Measurements from ENCODE around the gene NDUFS5. TPM values are rescaled to one million over a fixed set of nuclear protein-coding genes. Genes with fewer than 3 reads are reported as not detected.
A peak's percentile ranks its signal among the peaks of the same experiment; 100 is the strongest.
"Not testable (repeated sequence)": the region's sequence is repeated elsewhere in the genome, so short reads cannot be mapped to it uniquely, and the experiment has no call there.

NDUFS5 gene
- total RNA-seq, 3 donors from 2014 or later = 161 to 226 (median 205) TPM

DNA sequence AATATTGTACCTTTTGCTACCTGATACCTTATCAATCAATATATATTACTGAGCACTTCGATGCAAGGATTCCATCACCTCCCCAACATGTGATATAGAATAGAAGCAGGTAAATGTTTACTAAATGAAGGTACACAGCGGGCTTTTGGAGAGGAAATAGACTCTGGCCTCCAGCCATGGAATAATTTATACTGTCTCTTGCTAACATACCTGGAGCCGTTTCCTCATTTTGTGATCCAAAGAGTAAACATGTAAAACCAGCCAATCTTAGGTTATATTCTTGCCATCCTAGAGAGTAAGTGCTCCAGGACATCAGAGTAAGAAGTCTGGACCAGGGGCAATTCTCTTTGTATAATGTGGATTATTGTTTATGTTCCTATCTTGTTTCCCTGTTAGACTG is 39.4 kb downstream of the NDUFS5 start:
- no peak overlapping the region for H3K4me3 Mint-ChIP-seq
- no peaks in the 10 kb centered on the region for H3K27me3 Mint-ChIP-seq (ENCODE audit: low read depth)

DNA sequence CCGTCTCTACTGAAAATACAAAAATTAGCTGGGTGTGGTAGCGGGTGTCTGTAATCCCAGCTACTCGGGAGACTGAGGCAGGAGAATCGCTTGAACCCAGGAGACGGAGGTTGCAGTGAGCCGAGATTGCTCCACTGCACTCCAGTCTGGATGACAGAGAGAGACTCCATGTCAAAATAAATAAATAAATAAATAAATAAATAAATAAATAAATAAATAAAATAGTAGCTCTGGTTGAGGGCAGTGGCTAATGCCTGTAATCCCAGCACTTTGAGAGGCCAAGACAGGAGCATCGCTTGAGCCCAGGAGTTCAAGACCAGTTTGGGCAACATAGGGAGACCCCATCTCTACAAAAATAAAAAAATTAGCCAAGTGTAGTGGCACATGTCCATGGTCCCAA is 42.1 kb downstream of the NDUFS5 start:
- H3K36me3 Mint-ChIP-seq (ENCODE audit: insufficient read depth); DNase-seq; H3K27me3 Mint-ChIP-seq (ENCODE audit: low read depth); H3K9me3 Mint-ChIP-seq; H3K4me3 Mint-ChIP-seq; ATAC-seq; H3K4me1 Mint-ChIP-seq (ENCODE audit: low read depth): not testable (repeated sequence)

More for the DNA sequence above, 39.4 kb downstream of the NDUFS5 start:
- DNase-seq (no peak), ATAC-seq (no peak)
- Mint-ChIP-seq H3K36me3 (ENCODE audit: insufficient read depth) (peaks cover 2% of the 10 kb centered on the region), H3K9me3 (no peaks in the 10 kb centered on the region), H3K4me1 (ENCODE audit: low read depth) (no peaks in the 10 kb centered on the region)

DNA sequence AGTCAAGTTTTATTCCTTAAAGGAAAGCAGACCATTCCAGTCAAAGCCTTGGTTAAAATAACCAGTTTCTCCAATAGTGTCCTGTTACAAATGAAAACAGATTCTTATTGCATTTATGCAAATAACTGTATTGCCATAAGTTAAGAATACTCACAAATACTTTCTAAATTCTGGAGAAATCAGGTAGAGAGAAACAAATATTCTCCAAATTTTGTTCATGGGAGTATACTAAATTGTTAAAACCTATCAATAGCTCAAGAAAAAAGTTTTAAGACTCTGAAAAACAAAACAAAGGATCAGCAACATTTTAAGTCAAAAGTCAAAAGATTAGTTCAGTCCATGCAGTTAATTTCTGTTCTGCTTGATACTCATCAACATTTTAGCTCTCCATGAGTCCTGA is 45.4 kb downstream of the NDUFS5 start:
- H3K9me3 Mint-ChIP-seq; H3K4me3 Mint-ChIP-seq; DNase-seq; H3K36me3 Mint-ChIP-seq (ENCODE audit: insufficient read depth); H3K4me1 Mint-ChIP-seq (ENCODE audit: low read depth); ATAC-seq; H3K27me3 Mint-ChIP-seq (ENCODE audit: low read depth): not testable (repeated sequence)

DNA sequence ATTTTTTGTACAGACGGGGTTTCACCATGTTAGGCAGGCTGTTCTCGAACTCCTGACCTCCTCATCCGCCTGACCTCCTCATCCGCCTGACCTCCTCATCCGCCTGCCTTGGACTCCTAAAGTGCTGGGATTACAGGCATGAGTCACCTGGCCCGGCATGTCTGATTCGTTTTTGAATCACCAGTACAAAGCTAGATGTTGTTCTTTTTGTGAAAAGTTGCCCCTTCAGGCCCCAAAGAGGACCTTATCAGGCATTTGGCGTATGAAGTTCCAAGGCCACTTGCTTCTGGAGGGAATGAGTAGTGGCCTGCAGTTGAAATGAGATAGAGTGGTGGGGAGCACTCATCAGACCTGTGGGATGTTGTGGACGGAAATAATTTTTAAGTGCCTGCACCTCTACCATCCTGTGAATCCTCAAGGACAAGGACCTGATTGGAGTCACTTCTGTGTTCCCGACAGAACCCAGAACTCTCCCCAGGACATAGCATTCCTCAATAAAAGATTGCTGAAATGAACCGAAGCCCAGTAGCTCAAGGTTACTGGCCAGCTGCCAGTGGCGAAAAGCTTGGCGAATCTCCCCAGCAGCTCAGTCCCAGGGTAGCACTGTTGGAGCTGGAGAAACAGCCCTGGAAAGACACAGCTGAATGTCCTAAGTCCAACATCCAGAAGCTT is 50.1 kb downstream of the NDUFS5 start:
- Mint-ChIP-seq H3K4me1 (ENCODE audit: low read depth) (peaks cover 5% of the 10 kb centered on the region), H3K27me3 (ENCODE audit: low read depth) (peaks cover 13% of the 10 kb centered on the region), H3K36me3 (ENCODE audit: insufficient read depth) (no peaks in the 10 kb centered on the region), H3K9me3 (no peaks in the 10 kb centered on the region), H3K4me3 (no peak overlapping the region)
- ATAC-seq = no peak
- DNase-seq = no peak

DNA sequence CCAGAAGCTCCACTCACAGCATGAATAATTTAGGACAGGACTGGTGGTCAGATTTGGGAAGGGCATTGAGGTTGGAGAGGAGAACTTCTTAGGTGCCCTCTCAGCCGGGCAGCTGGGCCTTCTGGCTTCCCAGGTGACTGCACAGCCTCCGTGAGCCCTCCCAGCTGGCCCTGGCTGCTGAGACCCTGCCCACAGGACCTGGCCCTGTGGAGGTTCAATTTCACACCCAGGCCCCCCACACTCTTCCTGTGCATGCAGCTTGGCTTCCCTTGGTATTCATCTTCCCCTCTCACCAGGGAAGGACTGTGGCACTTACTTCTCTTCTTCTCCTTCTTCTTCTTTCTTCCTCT is 50.6 kb downstream of the NDUFS5 start:
- Mint-ChIP-seq H3K36me3 (ENCODE audit: insufficient read depth) (no peaks in the 10 kb centered on the region), H3K4me1 (ENCODE audit: low read depth) (peaks cover 5% of the 10 kb centered on the region), H3K4me3 (no peak overlapping the region), H3K27me3 (ENCODE audit: low read depth) (peaks cover 13% of the 10 kb centered on the region), H3K9me3 (no peaks in the 10 kb centered on the region)
- DNase-seq (no peak), ATAC-seq (no peak)

DNA sequence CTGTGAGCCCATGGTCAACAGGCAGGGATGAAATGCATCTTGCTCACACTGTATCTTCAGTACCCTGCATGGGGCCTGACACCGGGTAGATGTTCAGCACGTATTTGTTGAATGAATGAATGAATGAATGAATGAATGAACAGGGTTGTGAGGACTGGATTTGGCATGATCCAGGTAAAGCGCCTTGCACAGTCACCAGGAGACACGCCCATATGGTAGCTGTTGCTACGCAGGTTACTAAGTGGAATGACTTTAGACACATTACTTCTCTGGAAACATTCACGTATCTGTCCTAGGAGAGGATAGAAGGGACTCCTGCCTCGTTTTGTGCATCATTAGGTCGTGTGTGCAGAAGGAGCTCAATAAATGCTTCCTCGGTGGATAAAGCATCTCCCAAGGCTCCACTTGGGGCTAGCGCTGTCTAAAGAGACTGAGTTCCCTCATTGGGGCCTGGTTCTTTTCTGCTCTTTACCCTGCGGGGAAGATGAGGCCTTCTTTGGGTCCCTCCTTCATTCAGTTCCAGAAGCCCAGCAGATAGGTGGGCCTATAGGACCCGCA is 54.2 kb downstream of the NDUFS5 start:
- peaks cover 30% of the 10 kb centered on the region for H3K27me3 Mint-ChIP-seq (ENCODE audit: low read depth)
- H3K36me3 Mint-ChIP-seq (ENCODE audit: insufficient read depth) = no peaks in the 10 kb centered on the region
- peaks cover 7% of the 10 kb centered on the region for H3K4me1 Mint-ChIP-seq (ENCODE audit: low read depth)
- no peak for DNase-seq
- no peak for ATAC-seq
- no peaks in the 10 kb centered on the region for H3K9me3 Mint-ChIP-seq
- H3K4me3 Mint-ChIP-seq = peak overlapping the region; percentile 56

DNA sequence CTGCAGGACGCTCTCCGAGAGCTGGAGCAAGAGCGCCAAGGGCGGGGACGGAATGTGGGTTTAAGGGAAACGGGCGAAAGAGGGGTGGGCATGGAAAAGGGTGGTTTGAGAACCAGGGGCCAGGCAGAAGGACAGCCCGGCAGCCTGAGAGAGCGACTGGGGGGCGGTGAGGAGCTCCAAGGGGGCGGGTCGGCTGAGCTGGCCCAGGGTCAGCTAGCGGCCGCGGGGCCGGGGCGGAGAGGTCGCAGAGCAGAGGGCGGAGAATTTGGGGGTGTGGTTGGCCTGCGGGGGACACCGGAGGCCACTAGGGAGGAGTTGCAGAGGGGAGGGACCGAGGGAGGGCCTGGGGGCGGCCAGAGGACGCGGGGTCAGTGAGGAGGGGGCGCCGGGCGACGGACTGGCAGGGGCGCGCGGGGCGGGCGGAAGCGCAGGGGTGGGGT is 54.7 kb downstream of the NDUFS5 start:
- peaks cover 31% of the 10 kb centered on the region for H3K27me3 Mint-ChIP-seq (ENCODE audit: low read depth)

DNA sequence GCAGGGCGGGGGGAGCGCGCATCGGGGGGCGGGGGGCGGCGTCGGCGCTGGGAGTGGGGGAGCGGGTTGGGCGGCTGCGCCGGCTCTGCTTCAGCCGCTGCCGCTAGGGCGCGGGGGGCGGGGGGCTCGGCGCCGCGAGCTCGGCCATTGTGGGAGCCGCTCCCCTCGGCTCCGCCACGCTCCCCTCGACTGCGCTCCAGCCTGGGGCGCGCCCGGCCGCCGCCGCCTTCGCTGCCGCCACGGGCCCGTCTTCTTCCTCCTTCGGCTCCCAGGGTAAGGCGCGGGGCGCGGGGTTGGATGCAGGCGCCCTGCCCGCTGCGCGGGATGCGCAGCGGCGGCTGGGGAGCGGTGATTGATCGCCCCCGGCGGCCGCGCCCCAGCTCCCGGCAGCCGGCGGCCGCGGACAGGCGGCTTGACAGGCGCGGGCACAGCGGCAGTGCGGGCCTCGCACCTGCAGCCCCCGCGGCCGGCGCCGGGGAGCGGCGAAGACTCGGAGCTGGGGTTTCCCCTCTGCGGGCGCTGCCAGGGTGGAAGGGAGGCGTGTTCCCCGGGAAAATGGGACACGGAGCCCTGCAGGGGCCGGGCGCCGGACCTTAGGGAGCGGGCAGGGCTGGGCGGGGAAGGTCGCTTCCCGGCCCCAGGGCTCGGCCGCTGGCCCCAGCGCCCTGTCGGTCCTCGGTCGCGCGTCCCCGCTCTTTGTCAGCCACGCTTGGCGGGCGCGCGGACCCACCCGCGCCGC is 55.3 kb downstream of the NDUFS5 start:
- H3K4me1 Mint-ChIP-seq (ENCODE audit: low read depth) = peaks cover 7% of the 10 kb centered on the region
- H3K36me3 Mint-ChIP-seq (ENCODE audit: insufficient read depth) = no peaks in the 10 kb centered on the region
- H3K9me3 Mint-ChIP-seq = no peaks in the 10 kb centered on the region
- H3K27me3 Mint-ChIP-seq (ENCODE audit: low read depth) = peaks cover 34% of the 10 kb centered on the region
- ATAC-seq = peak; percentile 70 to 77
- no peak overlapping the region for H3K4me3 Mint-ChIP-seq
- DNase-seq = no peak

More for the DNA sequence above, 54.7 kb downstream of the NDUFS5 start:
- ATAC-seq = peak; percentile 9 to 20
- Mint-ChIP-seq H3K4me3 (peak overlapping the region; percentile 56), H3K36me3 (ENCODE audit: insufficient read depth) (no peaks in the 10 kb centered on the region), H3K4me1 (ENCODE audit: low read depth) (peaks cover 7% of the 10 kb centered on the region), H3K9me3 (no peaks in the 10 kb centered on the region)
- DNase-seq = no peak

DNA sequence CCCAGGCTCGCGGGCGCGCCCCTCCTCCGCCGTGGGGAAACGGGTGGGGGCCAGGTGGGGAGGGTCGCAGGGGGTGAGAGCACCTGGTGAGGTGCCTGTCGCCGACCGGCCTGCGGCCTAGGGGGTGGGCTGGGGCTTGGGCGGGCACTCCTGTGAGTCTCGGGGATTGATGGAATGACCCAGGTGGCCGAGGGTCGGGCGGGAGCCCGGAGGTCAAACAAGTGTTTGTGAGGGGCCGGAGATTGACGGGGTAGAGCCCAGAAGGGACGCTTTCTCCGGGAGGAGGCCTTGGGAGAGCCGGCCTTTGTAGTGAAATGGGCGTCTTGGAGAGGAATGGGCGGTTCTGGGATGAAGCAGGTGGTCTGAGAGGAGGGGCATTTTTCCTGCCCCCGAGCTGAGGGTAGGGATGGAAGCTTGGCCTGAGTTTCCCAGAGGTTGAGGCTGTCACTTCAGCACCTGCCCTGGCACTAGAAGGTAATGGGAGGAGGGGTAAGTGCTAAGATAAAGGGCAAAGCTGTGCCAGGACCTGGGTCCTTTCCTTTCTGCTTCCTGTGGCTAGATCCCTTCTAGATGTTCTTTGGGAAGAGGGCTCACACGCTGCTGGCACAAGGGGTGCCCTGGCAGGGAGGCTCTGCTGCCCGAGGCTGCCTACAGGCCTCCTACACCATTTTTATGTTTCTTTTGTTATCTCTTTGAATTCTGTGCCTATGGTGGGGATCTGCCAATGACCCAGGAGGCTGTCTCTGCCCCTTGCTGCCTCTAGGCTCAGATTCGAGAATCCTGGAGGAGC is 56.1 kb downstream of the NDUFS5 start:
- Mint-ChIP-seq H3K9me3 (no peaks in the 10 kb centered on the region), H3K4me1 (ENCODE audit: low read depth) (peaks cover 7% of the 10 kb centered on the region), H3K36me3 (ENCODE audit: insufficient read depth) (no peaks in the 10 kb centered on the region), H3K27me3 (ENCODE audit: low read depth) (peaks cover 34% of the 10 kb centered on the region), H3K4me3 (peak overlapping the region; percentile 71)
- ATAC-seq (no peak), DNase-seq (no peak)

DNA sequence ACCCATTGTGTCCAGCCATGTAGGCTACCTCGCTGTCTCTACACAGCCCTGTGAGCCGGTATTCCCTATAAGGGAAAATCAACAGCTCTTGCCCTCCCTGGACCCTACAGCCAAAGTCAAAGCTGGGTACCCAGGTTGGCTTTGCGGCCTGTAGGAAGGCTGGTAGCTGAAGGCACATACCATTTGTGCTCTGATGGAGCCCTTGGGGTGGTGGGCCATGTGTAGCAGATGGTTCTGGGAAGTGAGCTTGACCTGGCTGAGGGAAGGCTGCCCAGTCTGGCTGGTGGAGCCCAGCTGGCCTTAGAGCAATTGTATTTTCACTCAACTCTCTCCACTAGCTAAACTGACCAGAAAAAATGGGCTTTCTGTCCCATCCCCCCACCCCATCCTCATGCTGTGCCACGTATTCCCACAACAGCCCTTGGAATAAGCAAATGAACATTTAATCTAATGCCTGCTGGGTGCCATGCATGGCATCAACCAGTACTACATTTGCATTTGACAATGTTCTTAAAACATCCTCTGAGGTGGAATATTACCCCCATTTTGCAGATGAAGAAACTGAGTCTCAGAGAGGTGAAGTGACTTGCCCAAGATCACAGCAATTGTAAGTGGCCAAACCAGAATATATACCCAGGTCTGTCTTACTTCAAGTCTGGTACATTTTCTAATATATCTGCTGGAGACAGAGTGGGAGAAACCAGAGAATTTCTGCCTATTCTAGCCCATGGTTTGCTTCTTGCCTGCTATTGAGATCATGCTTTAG is 56.8 kb downstream of the NDUFS5 start:
- DNase-seq (no peak), ATAC-seq (no peak)
- no peaks in the 10 kb centered on the region for H3K36me3 Mint-ChIP-seq (ENCODE audit: insufficient read depth)
- H3K27me3 Mint-ChIP-seq (ENCODE audit: low read depth) = peaks cover 34% of the 10 kb centered on the region
- H3K4me3 Mint-ChIP-seq = no peak overlapping the region
- peaks cover 7% of the 10 kb centered on the region for H3K4me1 Mint-ChIP-seq (ENCODE audit: low read depth)
- H3K9me3 Mint-ChIP-seq = no peaks in the 10 kb centered on the region

DNA sequence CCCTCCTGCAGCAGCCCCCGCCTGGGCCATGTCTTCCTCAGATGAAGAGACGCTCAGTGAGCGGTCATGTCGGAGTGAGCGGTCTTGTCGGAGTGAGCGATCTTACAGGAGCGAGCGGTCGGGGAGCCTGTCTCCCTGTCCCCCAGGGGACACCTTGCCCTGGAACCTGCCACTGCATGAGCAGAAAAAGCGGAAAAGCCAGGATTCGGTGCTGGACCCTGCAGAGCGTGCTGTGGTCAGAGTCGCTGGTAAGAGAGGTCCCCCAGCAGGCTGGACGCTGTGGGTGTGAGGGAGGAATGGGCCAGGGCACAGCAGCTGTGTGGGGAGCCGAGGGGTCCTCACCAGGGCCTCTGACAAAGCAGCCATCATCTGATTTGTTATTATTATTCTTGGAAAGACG is 58.0 kb downstream of the NDUFS5 start:
- DNase-seq = no peak
- no peak overlapping the region for H3K4me3 Mint-ChIP-seq
- peaks cover 7% of the 10 kb centered on the region for H3K4me1 Mint-ChIP-seq (ENCODE audit: low read depth)
- H3K27me3 Mint-ChIP-seq (ENCODE audit: low read depth) = peaks cover 34% of the 10 kb centered on the region
- ATAC-seq = no peak
- H3K9me3 Mint-ChIP-seq = no peaks in the 10 kb centered on the region
- no peaks in the 10 kb centered on the region for H3K36me3 Mint-ChIP-seq (ENCODE audit: insufficient read depth)

All from activated T-cell treated with anti-CD3 and anti-CD28 coated beads, Interleukin-2, amount 50 U/mL, for 4 hours (primary cell).